Thyroid gland (tissue), 4 donors: ENCODE results near the gene EYS. TPM values are rescaled to one million over a fixed set of nuclear protein-coding genes. Genes with fewer than 3 reads are reported as not detected.

Experiments
- DNase-seq, 2 donors: peaks; one replicate each; pipeline ENCODE4 v3.0.0-alpha.2; 2019
- H3K27ac ChIP-seq, 3 donors: fragments of 200-600 bp; sonication (generic); 1 replicate in 2 of 3; 2 replicates in 1 of 3; pipeline ENCODE4 v1.5.1; 2016 to 2019; ENCODE audit warnings: mild to moderate bottlenecking in 1 of 3, moderate library complexity in 1 of 3
- H3K27me3 ChIP-seq: fragments of 200-600 bp; sonication (generic); one replicate; pipeline ENCODE4 v1.5.1; 2019
- H3K36me3 ChIP-seq, 2 donors: fragments of 200-600 bp; sonication (generic); one replicate each; pipeline ENCODE4 v1.5.1; 2016 to 2019
- H3K4me1 ChIP-seq, 2 donors: fragments of 200-600 bp; sonication (generic); one replicate each; pipeline ENCODE4 v1.5.1; 2017 to 2019
- H3K4me3 ChIP-seq, 3 donors: fragments of 200-600 bp; sonication (generic); replicated peaks in 1 of 3; 1 replicate in 2 of 3; 2 replicates in 1 of 3; pipeline ENCODE4 v1.5.1; 2016; ENCODE audit warnings: mild to moderate bottlenecking in 1 of 3
- H3K9me3 ChIP-seq: fragments of 200-600 bp; sonication (generic); one replicate; pipeline ENCODE4 v1.5.1; 2017
- CTCF ChIP-seq, 6 experiments: fragments of 200-600 bp in 3 of 6; fragments of 450-650 bp in 3 of 6; sonication (generic) in 3 of 6; IDR thresholded peaks; one replicate each; pipeline ENCODE4 v1.5.1; 2016 to 2019; ENCODE audit warnings: antibody characterized with exemption in 6 of 6, mild to moderate bottlenecking in 2 of 6, inconsistent platforms in 1 of 6, moderate library complexity in 1 of 6
- POLR2A ChIP-seq, 2 donors: fragments of 450-650 bp; IDR thresholded peaks; one replicate each; pipeline ENCODE4 v1.6.1; 2017; ENCODE audit warnings: antibody characterized with exemption in 2 of 2, mild to moderate bottlenecking in 2 of 2, moderate library complexity in 1 of 2
- whole genome bisulfite sequencing, 2 donors: methylation state at CpG; one replicate each; pipeline ENCODE4 v1.1.5; 2017; 5-methylcytosine and 5-hydroxymethylcytosine counted together
- intact Hi-C: fragments of 100-400 bp; cut with DNase I; formaldehyde crosslinking; loops from one replicate; pipeline ENCODE4 v1.15.1; 2023
- total RNA-seq, 4 donors: library from RNA; depleted of rRNA; stranded (reverse); fragments of >200 nt; gene quantifications; one replicate each; pipeline ENCODE4 v1.2.3, GENCODE V29; 2016

EYS gene
- total RNA-seq, 4 donors from 2014 or later: not detected

GRCh38 chr6:63795826-63796225, 1911.2 kb downstream of the EYS start:
- no peaks in the 10 kb centered on the region for H3K9me3 ChIP-seq
- H3K4me3 ChIP-seq: no peak overlapping the region
- H3K27ac ChIP-seq: no peak overlapping the region
- H3K36me3 ChIP-seq: no peaks in the 10 kb centered on the region
- intact Hi-C loops: no loop called here
- WGBS, 2 donors: 81 to 88% methylated on average over 3 of the region's 3 CpGs
- TF ChIP-seq POLR2A (IDR thresholded peaks at IDR 0.05) (no peak), CTCF (IDR thresholded peaks at IDR 0.05) (no peak)
- DNase-seq: no peak
- no peaks in the 10 kb centered on the region for H3K4me1 ChIP-seq
- H3K27me3 ChIP-seq: no peaks in the 10 kb centered on the region

- H3K4me3 ChIP-seq: no peak overlapping the region
- H3K27ac ChIP-seq: no peak overlapping the region
- no peaks in the 10 kb centered on the region for H3K36me3 ChIP-seq
- H3K27me3 ChIP-seq: no peaks in the 10 kb centered on the region
- TF ChIP-seq POLR2A (IDR thresholded peaks at IDR 0.05): no peak
- no peak for TF ChIP-seq CTCF (IDR thresholded peaks at IDR 0.05)
- H3K9me3 ChIP-seq: no peaks in the 10 kb centered on the region
- intact Hi-C loops: no loop called here
- DNase-seq: no peak
- H3K4me1 ChIP-seq: no peaks in the 10 kb centered on the region
These were observed 1912.0 kb downstream of the EYS start for GRCh38 chr6:63795006-63795405.

- H3K4me1 ChIP-seq: no peaks in the 10 kb centered on the region
- no peaks in the 10 kb centered on the region for H3K9me3 ChIP-seq
- intact Hi-C loops: no loop called here
- no peak for DNase-seq
- 81 to 86% methylated on average over 4 of the region's 4 CpGs for WGBS, 2 donors
- no peak overlapping the region for H3K27ac ChIP-seq
- H3K27me3 ChIP-seq: no peaks in the 10 kb centered on the region
- no peak overlapping the region for H3K4me3 ChIP-seq
- TF ChIP-seq CTCF (IDR thresholded peaks at IDR 0.05) (no peak), POLR2A (IDR thresholded peaks at IDR 0.05) (no peak)
- H3K36me3 ChIP-seq: no peaks in the 10 kb centered on the region
These were observed 1913.4 kb downstream of the EYS start for GRCh38 chr6:63793465-63794137.

DNA sequence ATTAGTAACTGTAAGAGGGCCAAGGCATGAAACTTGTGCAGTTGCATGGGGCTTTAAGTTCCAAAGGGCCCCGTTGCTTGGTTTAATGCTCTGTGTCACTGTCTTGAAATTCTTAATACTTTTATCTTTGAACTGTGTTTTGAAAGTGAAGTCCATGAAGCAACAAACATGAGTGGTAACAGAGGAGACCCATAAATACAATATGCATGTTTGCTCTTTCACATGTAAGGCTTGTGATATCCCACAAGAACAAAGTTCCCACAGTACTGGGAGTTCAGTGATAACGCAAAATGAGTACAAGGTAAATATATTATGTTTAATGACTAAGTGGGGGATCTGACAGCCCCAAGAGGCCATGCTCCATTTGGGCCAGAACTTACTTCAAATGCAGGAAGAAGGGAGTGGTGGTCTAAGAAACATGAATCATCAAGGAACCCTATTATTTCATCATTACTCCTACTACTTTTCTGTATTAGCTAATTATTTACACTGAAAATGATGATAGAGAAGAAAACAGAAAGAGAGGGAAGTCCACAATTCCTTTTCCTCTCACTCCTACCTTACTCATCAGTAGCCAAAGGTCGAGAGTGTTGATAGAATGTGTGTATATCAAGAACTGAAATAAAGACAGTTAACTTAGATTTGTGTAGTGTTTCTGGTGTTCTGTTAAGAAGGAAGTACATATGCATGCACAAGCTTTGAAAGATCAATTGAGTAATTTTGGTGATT, 1914.1 kb downstream of the EYS start:
- WGBS, 2 donors: 77 to 84% methylated on average over 3 of the region's 3 CpGs
- intact Hi-C loops: no loop called here
- Histone ChIP-seq H3K36me3 (no peaks in the 10 kb centered on the region), H3K4me3 (no peak overlapping the region), H3K4me1 (no peaks in the 10 kb centered on the region), H3K27me3 (no peaks in the 10 kb centered on the region), H3K27ac (no peak overlapping the region), H3K9me3 (no peaks in the 10 kb centered on the region)
- no peak for DNase-seq
- TF ChIP-seq CTCF (IDR thresholded peaks at IDR 0.05) (no peak), POLR2A (IDR thresholded peaks at IDR 0.05) (no peak)

GRCh38 chr6:63790334-63790733, 1916.7 kb downstream of the EYS start:
- Histone ChIP-seq H3K4me3 (no peak overlapping the region), H3K27ac (no peak overlapping the region), H3K27me3 (no peaks in the 10 kb centered on the region), H3K4me1 (no peaks in the 10 kb centered on the region), H3K36me3 (no peaks in the 10 kb centered on the region), H3K9me3 (no peaks in the 10 kb centered on the region)
- intact Hi-C loops: no loop called here
- WGBS, 2 donors: 49 to 53% methylated on average over 3 of the region's 3 CpGs
- TF ChIP-seq POLR2A (IDR thresholded peaks at IDR 0.05) (no peak), CTCF (IDR thresholded peaks at IDR 0.05) (no peak)
- DNase-seq: no peak
